Measurements from ENCODE around the gene JMJD4. TPM values are rescaled to one million over a fixed set of nuclear protein-coding genes. Genes with fewer than 3 reads are reported as not detected.
A peak's percentile ranks its signal among the peaks of the same experiment; 100 is the strongest.

JMJD4 gene
- total RNA-seq, 1 experiment from 2014 or later, result 24.4 TPM

GRCh38 chr1:227770812-227771211 is 35.7 kb upstream of the JMJD4 start:
- Histone ChIP-seq H3K9ac (ENCODE audit: extremely low read depth, insufficient read length, low read length) (no peak overlapping the region), H4K20me1 (ENCODE audit: control insufficient read depth, insufficient read depth, insufficient read length) (no peaks in the 10 kb centered on the region), H2BK5ac (ENCODE audit: insufficient read length, low read length) (no peak overlapping the region), H3K23ac (ENCODE audit: insufficient read length, low read depth, low read length) (no peak overlapping the region), H2AK5ac (ENCODE audit: insufficient read length, low read length) (no peak overlapping the region), H3K18ac (ENCODE audit: insufficient read length, low read depth, low read length) (no peak overlapping the region), H2BK120ac (ENCODE audit: low read depth, low read length, poor library complexity, severe bottlenecking) (no peak overlapping the region), H3K79me2 (ENCODE audit: insufficient read depth, low read length) (no peaks in the 10 kb centered on the region), H3T11ph (ENCODE audit: low read length) (no peak overlapping the region), H2BK15ac (ENCODE audit: low read depth, low read length) (no peak overlapping the region), H3K23me2 (ENCODE audit: insufficient read length, low read depth, low read length, poor library complexity, severe bottlenecking) (no peaks in the 10 kb centered on the region), H3K4me1 (ENCODE audit: insufficient read depth, low read length) (no peaks in the 10 kb centered on the region), H3K14ac (ENCODE audit: insufficient read depth, low read length) (no peak overlapping the region), H4K91ac (ENCODE audit: insufficient read length, low read depth, low read length) (no peak overlapping the region), H4K5ac (ENCODE audit: insufficient read length, low read depth, low read length) (no peak overlapping the region), H2BK12ac (ENCODE audit: insufficient read length, low read depth, low read length) (no peak overlapping the region), H3K9me3 (ENCODE audit: control insufficient read depth, low read depth, low read length) (no peaks in the 10 kb centered on the region), H3K27me3 (ENCODE audit: insufficient read depth, low read length) (no peaks in the 10 kb centered on the region), H3K4me2 (ENCODE audit: insufficient read depth, insufficient read length, low read length) (no peak overlapping the region), H3K4ac (ENCODE audit: low read depth, low read length) (no peak overlapping the region), H2BK20ac (ENCODE audit: low read depth, low read length, poor library complexity, severe bottlenecking) (no peak overlapping the region), H3K79me1 (ENCODE audit: insufficient read depth, low read depth, low read length, poor library complexity, severe bottlenecking) (no peaks in the 10 kb centered on the region), H3K27ac (ENCODE audit: insufficient read length, low read depth, low read length) (no peak overlapping the region), H2AFZ (ENCODE audit: low read length) (no peak overlapping the region), H3K56ac (ENCODE audit: insufficient read length, low read depth, low read length) (no peak overlapping the region), H4K8ac (replicated peaks; ENCODE audit: insufficient read length, low read depth, low read length) (no peak overlapping the region)
- Mint-ChIP-seq H3K4me3 (no peak overlapping the region), H3K27ac (peak overlapping the region in 1 of 3 experiments; percentile 68; a peak in 1 of 7 replicates), H3K36me3 (ENCODE audit: insufficient read depth in 1 of 3, low read depth in 3 of 3) (peaks cover 19 to 49% (median 45%) of the 10 kb centered on the region in 3 experiments), H3K4me1 (no peaks in the 10 kb centered on the region), H3K9me3 (no peaks in the 10 kb centered on the region), H3K27me3 (ENCODE audit: low read depth) (no peaks in the 10 kb centered on the region)
- TF ChIP-seq CTCF (conservative IDR thresholded peaks at IDR 0.05), result no peak
- WGBS (ENCODE audit: extremely low coverage, insufficient read length, low lambda C conversion rate), result no CpG with 5 or more reads among the region's 13 CpGs
- DNase-seq, result no peak

All from H9 (cell line).